B cell (primary cell): ENCODE data around the gene MDK.

Source experiments
- EZH2 ChIP-seq: IDR thresholded peaks from 2 replicates; pipeline ENCODE4 v1.6.1; 2012; ENCODE audit warnings: borderline replicate concordance, low read depth, mild to moderate bottlenecking, moderate library complexity, low read length; ENCODE audit not compliant: insufficient read depth, poor library complexity, severe bottlenecking
- TF ChIP-seq, protein P1 (sequence below): fragments of 200-600 bp; IDR thresholded peaks from one replicate; pipeline ENCODE4 v1.8.0; 2022; ENCODE audit warnings: antibody characterized with exemption, mild to moderate bottlenecking

DNA sequence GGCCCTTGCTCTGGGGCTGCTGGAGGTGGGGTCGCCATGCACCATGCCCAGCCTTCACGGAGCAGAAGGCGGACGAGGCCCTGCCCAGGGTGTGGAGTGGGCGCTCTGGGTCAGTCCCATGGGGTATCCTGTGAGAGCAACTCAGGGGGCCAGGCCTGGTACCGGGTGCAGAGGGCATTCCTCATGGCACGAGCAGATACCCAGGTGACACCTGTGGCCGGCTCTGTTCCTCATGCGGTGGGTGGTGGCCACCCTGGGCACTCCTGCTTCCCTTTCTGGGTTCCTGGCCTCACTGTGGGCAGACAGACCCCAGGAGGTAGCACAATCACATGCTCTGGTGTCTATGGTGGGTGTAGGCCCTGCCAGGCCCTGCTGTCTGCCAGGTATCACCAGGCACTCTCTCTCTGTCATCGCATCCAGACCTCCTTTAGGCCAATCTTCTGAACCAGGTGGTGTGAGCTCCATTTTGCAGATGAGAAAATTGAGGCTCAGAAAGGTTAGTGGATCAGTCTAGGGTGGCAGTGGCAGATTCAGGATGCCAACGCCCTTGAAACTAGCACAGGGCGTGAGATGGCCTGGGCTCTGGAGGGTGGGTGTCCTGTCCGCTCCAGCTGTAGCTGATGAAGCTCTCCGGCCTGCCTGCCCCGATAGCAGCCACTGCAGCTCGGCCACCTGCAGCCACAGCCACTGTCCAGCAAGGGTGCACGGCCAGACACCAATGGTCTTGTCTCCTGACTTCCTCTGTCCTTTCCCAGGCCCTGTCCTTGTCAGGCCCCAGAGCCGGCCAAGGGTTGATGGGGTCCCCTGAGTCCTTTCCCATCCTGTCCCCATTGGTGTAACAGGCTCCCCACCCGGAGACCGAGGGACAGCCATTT lies 19.1 kb upstream of the MDK start:
- TF ChIP-seq, protein P1, sequence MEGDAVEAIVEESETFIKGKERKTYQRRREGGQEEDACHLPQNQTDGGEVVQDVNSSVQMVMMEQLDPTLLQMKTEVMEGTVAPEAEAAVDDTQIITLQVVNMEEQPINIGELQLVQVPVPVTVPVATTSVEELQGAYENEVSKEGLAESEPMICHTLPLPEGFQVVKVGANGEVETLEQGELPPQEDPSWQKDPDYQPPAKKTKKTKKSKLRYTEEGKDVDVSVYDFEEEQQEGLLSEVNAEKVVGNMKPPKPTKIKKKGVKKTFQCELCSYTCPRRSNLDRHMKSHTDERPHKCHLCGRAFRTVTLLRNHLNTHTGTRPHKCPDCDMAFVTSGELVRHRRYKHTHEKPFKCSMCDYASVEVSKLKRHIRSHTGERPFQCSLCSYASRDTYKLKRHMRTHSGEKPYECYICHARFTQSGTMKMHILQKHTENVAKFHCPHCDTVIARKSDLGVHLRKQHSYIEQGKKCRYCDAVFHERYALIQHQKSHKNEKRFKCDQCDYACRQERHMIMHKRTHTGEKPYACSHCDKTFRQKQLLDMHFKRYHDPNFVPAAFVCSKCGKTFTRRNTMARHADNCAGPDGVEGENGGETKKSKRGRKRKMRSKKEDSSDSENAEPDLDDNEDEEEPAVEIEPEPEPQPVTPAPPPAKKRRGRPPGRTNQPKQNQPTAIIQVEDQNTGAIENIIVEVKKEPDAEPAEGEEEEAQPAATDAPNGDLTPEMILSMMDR = no peak
- TF ChIP-seq EZH2 = no peak
